Astrocyte (in vitro differentiated cells and primary cell): Measurements from ENCODE around the gene CADM4. TPM values are rescaled to one million over a fixed set of nuclear protein-coding genes. Genes with fewer than 3 reads are reported as not detected.

ENCODE experiments used
- DNase-seq: peaks from one replicate; pipeline ENCODE4 v3.0.0-alpha.2; 2010; ENCODE audit warnings: low read depth
- FAIRE-seq: peaks from 2 replicates; lab custom pipeline; 2011; peaks lifted over from hg19 to GRCh38; lab: Jason Lieb, UNC
- H2AFZ ChIP-seq: 2 replicates; pipeline ENCODE4 v1.6.0; 2012; ENCODE audit warnings: low read depth, low read length, inconsistent platforms
- H3K27ac ChIP-seq: 2 replicates; pipeline ENCODE4 v1.5.1; 2011; ENCODE audit warnings: low read depth, low read length, inconsistent platforms
- H3K27me3 ChIP-seq: 2 replicates; pipeline ENCODE4 v1.6.0; 2011; ENCODE audit warnings: low read length, inconsistent platforms; ENCODE audit not compliant: insufficient read depth
- H3K36me3 ChIP-seq: 2 replicates; pipeline ENCODE4 v1.5.1; 2011; ENCODE audit warnings: low read length, inconsistent platforms; ENCODE audit not compliant: insufficient read depth
- H3K4me1 ChIP-seq: 2 replicates; pipeline ENCODE4 v1.5.1; 2011; ENCODE audit warnings: low read length, inconsistent platforms; ENCODE audit not compliant: insufficient read depth
- H3K4me2 ChIP-seq: 2 replicates; pipeline ENCODE4 v1.6.0; 2012; ENCODE audit warnings: low read length, inconsistent platforms
- H3K4me3 ChIP-seq: 2 replicates; pipeline ENCODE4 v1.5.1; 2011; ENCODE audit warnings: low read depth, mild to moderate bottlenecking, low read length, inconsistent platforms; ENCODE audit not compliant: insufficient read depth
- H3K79me2 ChIP-seq: 2 replicates; pipeline ENCODE4 v1.6.0; 2012; ENCODE audit warnings: mild to moderate bottlenecking, low read length, inconsistent platforms; ENCODE audit not compliant: insufficient read depth
- H3K9ac ChIP-seq: 2 replicates; pipeline ENCODE4 v1.6.0; 2012; ENCODE audit warnings: mild to moderate bottlenecking, low read length, inconsistent platforms
- H3K9me3 ChIP-seq: 2 replicates; pipeline ENCODE4 v1.5.1; 2012; ENCODE audit warnings: low read depth, mild to moderate bottlenecking, low read length, inconsistent platforms; ENCODE audit not compliant: insufficient read depth
- H4K20me1 ChIP-seq: 2 replicates; pipeline ENCODE4 v1.6.0; 2012; ENCODE audit warnings: low read length, inconsistent platforms; ENCODE audit not compliant: insufficient read depth
- H3K27ac Mint-ChIP-seq: one replicate; pipeline ENCODE4 v1.8.0; 2021; ENCODE audit warnings: mild to moderate bottlenecking, mixed read lengths; ENCODE audit not compliant: unreplicated experiment
- H3K27me3 Mint-ChIP-seq: one replicate; pipeline ENCODE4 v1.8.0; 2021; ENCODE audit warnings: low read depth, mixed read lengths; ENCODE audit not compliant: unreplicated experiment
- H3K36me3 Mint-ChIP-seq: one replicate; pipeline ENCODE4 v1.8.0; 2021; ENCODE audit warnings: low read depth, mixed read lengths; ENCODE audit not compliant: unreplicated experiment
- H3K4me1 Mint-ChIP-seq: one replicate; pipeline ENCODE4 v1.8.0; 2021; ENCODE audit warnings: low read depth, mixed read lengths; ENCODE audit not compliant: unreplicated experiment
- H3K4me3 Mint-ChIP-seq: one replicate; pipeline ENCODE4 v1.8.0; 2021; ENCODE audit warnings: mild to moderate bottlenecking, moderate library complexity, mixed read lengths; ENCODE audit not compliant: unreplicated experiment
- H3K9me3 Mint-ChIP-seq: one replicate; pipeline ENCODE4 v1.8.0; 2021; ENCODE audit warnings: mild to moderate bottlenecking, mixed read lengths; ENCODE audit not compliant: unreplicated experiment
- EZH2 ChIP-seq: IDR thresholded peaks from 2 replicates; pipeline ENCODE4 v1.6.1; 2012; ENCODE audit warnings: mild to moderate bottlenecking, low read length, inconsistent platforms; ENCODE audit not compliant: insufficient read depth
- total RNA-seq: library from RNA; stranded (reverse); gene quantifications from 2 replicates; pipeline ENCODE4 v1.2.1, GENCODE V29; 2021
- TF ChIP-seq, protein P1 (sequence below): IDR thresholded peaks from 2 replicates; pipeline ENCODE4 v1.5.1; 2011; ENCODE audit warnings: low read depth, mild to moderate bottlenecking, inconsistent platforms, low read length, moderate library complexity; ENCODE audit not compliant: insufficient read depth

CADM4 gene
- total RNA-seq, 1 donor from 2014 or later = 52.1 TPM

DNA sequence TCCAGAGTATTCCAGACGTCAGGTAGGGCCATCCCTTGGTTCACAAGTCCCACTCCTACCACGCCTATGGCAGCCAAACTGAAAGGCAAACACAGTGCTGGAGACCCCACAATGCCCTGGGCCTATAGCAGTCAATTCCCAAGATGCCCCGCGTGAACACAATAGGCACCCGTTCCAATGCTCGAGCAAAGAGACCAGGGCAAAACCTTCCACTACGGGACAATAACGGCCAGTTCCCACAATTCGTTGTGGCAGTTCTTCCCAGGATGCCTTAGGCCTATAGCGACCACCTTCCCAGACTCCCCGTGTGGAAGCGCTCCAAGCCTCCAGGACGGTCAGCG is 20.8 kb downstream of the CADM4 start:
- DNase-seq = no peak
- Histone ChIP-seq H4K20me1 (peaks cover 25% of the 10 kb centered on the region), H3K79me2 (peaks cover 57% of the 10 kb centered on the region), H3K4me1 (peaks cover 16% of the 10 kb centered on the region), H3K27me3 (no peaks in the 10 kb centered on the region), H3K4me2 (peak overlapping the region; percentile 93), H2AFZ (peak overlapping the region; percentile 88), H3K9ac (peak overlapping the region; percentile 87), H3K36me3 (no peaks in the 10 kb centered on the region), H3K27ac (peak overlapping the region; percentile 91), H3K4me3 (peak overlapping the region; percentile 80), H3K9me3 (no peaks in the 10 kb centered on the region)
- no peak for FAIRE-seq
- TF ChIP-seq, protein P1, sequence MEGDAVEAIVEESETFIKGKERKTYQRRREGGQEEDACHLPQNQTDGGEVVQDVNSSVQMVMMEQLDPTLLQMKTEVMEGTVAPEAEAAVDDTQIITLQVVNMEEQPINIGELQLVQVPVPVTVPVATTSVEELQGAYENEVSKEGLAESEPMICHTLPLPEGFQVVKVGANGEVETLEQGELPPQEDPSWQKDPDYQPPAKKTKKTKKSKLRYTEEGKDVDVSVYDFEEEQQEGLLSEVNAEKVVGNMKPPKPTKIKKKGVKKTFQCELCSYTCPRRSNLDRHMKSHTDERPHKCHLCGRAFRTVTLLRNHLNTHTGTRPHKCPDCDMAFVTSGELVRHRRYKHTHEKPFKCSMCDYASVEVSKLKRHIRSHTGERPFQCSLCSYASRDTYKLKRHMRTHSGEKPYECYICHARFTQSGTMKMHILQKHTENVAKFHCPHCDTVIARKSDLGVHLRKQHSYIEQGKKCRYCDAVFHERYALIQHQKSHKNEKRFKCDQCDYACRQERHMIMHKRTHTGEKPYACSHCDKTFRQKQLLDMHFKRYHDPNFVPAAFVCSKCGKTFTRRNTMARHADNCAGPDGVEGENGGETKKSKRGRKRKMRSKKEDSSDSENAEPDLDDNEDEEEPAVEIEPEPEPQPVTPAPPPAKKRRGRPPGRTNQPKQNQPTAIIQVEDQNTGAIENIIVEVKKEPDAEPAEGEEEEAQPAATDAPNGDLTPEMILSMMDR = no peak
- TF ChIP-seq EZH2 = no peak
- peaks cover 4% of the 10 kb centered on the region for H3K4me1 Mint-ChIP-seq
- peak overlapping the region; percentile 88 for H3K4me3 Mint-ChIP-seq
- H3K9me3 Mint-ChIP-seq = peaks cover under 1% of the 10 kb centered on the region
- no peaks in the 10 kb centered on the region for H3K27me3 Mint-ChIP-seq
- H3K27ac Mint-ChIP-seq = peak overlapping the region; percentile 89
- H3K36me3 Mint-ChIP-seq = peaks cover 6% of the 10 kb centered on the region

DNA sequence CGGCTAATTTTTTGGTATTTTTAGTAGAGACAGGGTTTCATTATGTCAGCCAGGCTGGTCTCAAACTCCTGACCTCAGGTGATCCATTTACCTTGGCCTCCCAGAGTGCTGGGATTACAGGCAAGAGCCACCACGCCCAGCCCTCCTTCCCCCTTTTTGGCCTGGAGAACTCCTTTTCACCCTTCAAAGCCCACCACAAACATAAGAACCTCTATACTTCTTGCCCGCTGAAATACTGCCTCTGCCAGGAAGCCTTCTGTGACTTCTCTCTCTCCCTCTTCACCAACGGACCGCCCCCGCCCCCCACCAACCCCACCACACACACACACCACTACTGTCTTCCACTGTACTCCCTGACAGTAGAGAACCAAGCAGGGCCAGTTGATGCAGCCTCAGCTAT is 22.7 kb downstream of the CADM4 start:
- H3K4me3 Mint-ChIP-seq = no peak overlapping the region
- Histone ChIP-seq H4K20me1 (peaks cover 33% of the 10 kb centered on the region), H3K27me3 (no peaks in the 10 kb centered on the region), H3K4me2 (no peak overlapping the region), H3K9me3 (no peaks in the 10 kb centered on the region), H2AFZ (no peak overlapping the region), H3K79me2 (peaks cover 75% of the 10 kb centered on the region), H3K9ac (no peak overlapping the region), H3K4me1 (peaks cover 16% of the 10 kb centered on the region), H3K27ac (no peak overlapping the region), H3K36me3 (peaks cover 4% of the 10 kb centered on the region), H3K4me3 (no peak overlapping the region)
- no peaks in the 10 kb centered on the region for H3K27me3 Mint-ChIP-seq
- DNase-seq (no peak), FAIRE-seq (no peak)
- H3K4me1 Mint-ChIP-seq = peaks cover 4% of the 10 kb centered on the region
- H3K36me3 Mint-ChIP-seq = peaks cover 23% of the 10 kb centered on the region
- TF ChIP-seq EZH2 = no peak
- TF ChIP-seq, protein P1 = no peak
- H3K9me3 Mint-ChIP-seq = peaks cover 6% of the 10 kb centered on the region
- peak overlapping the region; percentile 41 for H3K27ac Mint-ChIP-seq

DNA sequence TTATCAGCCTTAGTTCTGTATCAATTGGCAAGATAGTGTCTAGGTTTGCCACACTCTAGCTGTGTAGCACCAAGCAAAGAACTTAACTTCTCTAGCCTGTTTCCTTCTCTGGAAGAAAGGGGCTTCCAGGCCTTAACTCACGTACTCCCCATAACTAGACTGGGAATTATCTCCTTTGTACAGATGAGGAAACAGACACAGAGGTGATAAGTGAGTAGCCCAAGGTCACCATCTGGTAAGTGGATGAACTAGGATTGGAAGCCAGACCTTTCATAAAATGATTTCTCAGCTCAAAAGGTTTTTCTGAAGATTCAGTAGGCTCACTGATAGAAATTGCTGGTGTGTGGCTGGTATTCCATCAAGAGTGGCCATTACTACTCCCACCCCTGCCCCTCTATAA is 23.3 kb downstream of the CADM4 start:
- Histone ChIP-seq H3K36me3 (peaks cover 6% of the 10 kb centered on the region), H3K27me3 (no peaks in the 10 kb centered on the region), H2AFZ (no peak overlapping the region), H3K4me2 (no peak overlapping the region), H3K27ac (no peak overlapping the region), H3K9ac (no peak overlapping the region), H4K20me1 (peaks cover 38% of the 10 kb centered on the region), H3K4me3 (no peak overlapping the region), H3K4me1 (peaks cover 16% of the 10 kb centered on the region), H3K79me2 (peaks cover 81% of the 10 kb centered on the region), H3K9me3 (no peaks in the 10 kb centered on the region)
- Mint-ChIP-seq H3K27ac (no peak overlapping the region), H3K9me3 (peaks cover 8% of the 10 kb centered on the region), H3K36me3 (peaks cover 29% of the 10 kb centered on the region), H3K4me3 (no peak overlapping the region), H3K4me1 (peaks cover 4% of the 10 kb centered on the region), H3K27me3 (no peaks in the 10 kb centered on the region)
- DNase-seq = no peak
- no peak for FAIRE-seq
- TF ChIP-seq, protein P1 = no peak
- no peak for TF ChIP-seq EZH2
